Astrocyte (in vitro differentiated cells and primary cell): Measurements from ENCODE around the gene TRMT2A.

Source experiments
- CTCF ChIP-seq: IDR thresholded peaks from 2 replicates; pipeline ENCODE4 v1.5.1; 2011; ENCODE audit warnings: low read depth, mild to moderate bottlenecking, inconsistent platforms, low read length, moderate library complexity; ENCODE audit not compliant: insufficient read depth
- EZH2 ChIP-seq: IDR thresholded peaks from 2 replicates; pipeline ENCODE4 v1.6.1; 2012; ENCODE audit warnings: mild to moderate bottlenecking, low read length, inconsistent platforms; ENCODE audit not compliant: insufficient read depth

DNA sequence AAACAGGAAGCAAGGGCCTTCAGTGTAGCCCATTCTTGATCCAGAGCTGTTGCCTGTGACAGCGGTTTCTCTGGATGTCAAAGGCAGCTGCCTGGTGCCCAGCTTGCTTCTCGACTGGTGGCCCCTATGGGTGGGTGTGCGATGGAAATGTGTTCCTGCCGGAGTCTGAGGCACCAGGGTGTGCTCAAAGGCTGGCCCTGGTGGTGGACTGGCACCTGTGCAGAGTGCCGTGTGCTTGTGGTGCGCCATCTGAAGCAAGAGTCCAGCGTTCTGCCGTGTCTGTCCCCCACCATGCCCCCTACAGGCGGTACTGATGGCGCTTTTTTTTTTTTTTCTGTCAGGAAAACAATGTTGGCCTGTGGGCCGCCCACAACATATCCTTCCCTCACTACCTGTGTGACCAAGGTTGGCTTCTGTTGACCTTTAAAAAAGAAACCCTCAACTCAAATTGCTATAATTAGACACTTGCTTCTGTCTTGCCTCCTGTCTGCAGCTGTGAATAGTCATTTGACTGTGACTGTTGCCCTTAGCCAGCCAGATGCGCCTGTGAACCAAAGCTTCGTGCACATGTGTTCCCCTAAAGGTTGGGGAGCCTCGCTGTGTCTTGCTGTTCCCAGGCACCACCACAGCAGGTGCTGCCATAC lies 5.9 kb downstream of the TRMT2A start:
- TF ChIP-seq EZH2 = no peak
- peak; percentile 48 for TF ChIP-seq CTCF
